Psoas muscle (tissue), 8 donors: ENCODE measurements around the gene CKS1B. TPM values are rescaled to one million over a fixed set of nuclear protein-coding genes. Genes with fewer than 3 reads are reported as not detected.

ENCODE experiments used
- ATAC-seq, 4 donors: fragments of 200-7000 bp; cut with Tn5 transposase; one replicate each; pipeline ENCODE4 v1.9.1; 2020; ENCODE audit warnings: moderate library complexity in 3 of 4, mild to moderate bottlenecking in 2 of 4
- DNase-seq, 2 donors: peaks; one replicate each; pipeline ENCODE4 v3.0.0-alpha.2; 2020
- H3K27ac ChIP-seq: fragments of 200-600 bp; one replicate; pipeline ENCODE4 v1.8.0; 2022
- H3K27me3 ChIP-seq, 3 donors: fragments of 200-600 bp in 1 of 3; one replicate each; pipeline versions ENCODE4 v1.6.1 to v1.8.0; 2013 to 2022; ENCODE audit warnings: low read length in 2 of 3, mild to moderate bottlenecking in 2 of 3, moderate library complexity in 1 of 3; ENCODE audit not compliant: insufficient read depth in 3 of 3
- H3K36me3 ChIP-seq, 2 donors: fragments of 200-600 bp in 1 of 2; one replicate each; pipeline versions ENCODE4 v1.6.1 to v1.8.0; 2013 to 2022; ENCODE audit warnings: low read depth in 1 of 2, mild to moderate bottlenecking in 1 of 2, moderate library complexity in 1 of 2; ENCODE audit not compliant: insufficient read depth in 1 of 2
- H3K4me1 ChIP-seq: fragments of 200-600 bp; one replicate; pipeline ENCODE4 v1.8.0; 2022
- H3K4me3 ChIP-seq: fragments of 200-600 bp; one replicate; pipeline ENCODE4 v1.8.0; 2022; ENCODE audit warnings: mild to moderate bottlenecking
- H3K9me3 ChIP-seq: fragments of 200-600 bp; one replicate; pipeline ENCODE4 v1.8.0; 2022
- CTCF ChIP-seq: fragments of 200-600 bp; IDR thresholded peaks from one replicate; pipeline ENCODE4 v1.8.0; 2022; ENCODE audit warnings: antibody characterized with exemption
- WGBS, 3 donors: extraction: QIAGEN DNeasy Blood & Tissue Kit; methylation state at CpG; one replicate each; pipeline versions ENCODE4 v1.1.6 to v1.1.7; 2013; 5-methylcytosine and 5-hydroxymethylcytosine counted together
- intact Hi-C, 2 donors: fragments of 100-400 bp; cut with DNase I; formaldehyde crosslinking; loops; one replicate each; pipeline versions ENCODE4 v1.11.0 to v1.14.2; 2022
- polyA plus RNA-seq, 3 donors: library from polyadenylated mRNA; stranded (reverse); fragments of 200-250 nt; gene quantifications; one replicate each; pipeline ENCODE4 v1.2.3, GENCODE V29; 2013
- total RNA-seq, 4 donors: library from RNA; stranded (reverse); fragmentation: NEBNext Ultra II Directional in 2 of 4; extraction: Animal tissue kit (Norgen Biotek cat#: 25700) in 2 of 4; gene quantifications; one replicate each; pipeline versions ENCODE4 v1.2.1 to v1.2.4, GENCODE V29; 2021 to 2023
- donor health status: healthy with polysubstance abuse.
- donor health status: DM: no; HTN: no; CAD: no; lungs with moderate emphysema.
- donor health status: Bipolar disorder and iron deficiency.
- donor health status: healthy.
- donor health status: DM: yes; HTN: yes; CAD: no.
- donor health status: DM: no; HTN: no; CAD: no.
- donor health status: DM: no; HTN: no; CAD: no.
- donor health status: DM: yes; HTN: yes; CAD: no.

CKS1B gene
- total and polyA plus RNA-seq, 7 donors: 5.5 to 48.1 (median 12.1) TPM

GRCh38 chr1:154962156-154962749, 12.2 kb upstream of the CKS1B start:
- peak in 1 of 2 donors; percentile 40 for DNase-seq
- WGBS, 3 donors: 2 to 6% (median 2%) methylated on average over 22 to 25 of the region's 25 CpGs
- no peaks in the 10 kb centered on the region for H3K27me3 ChIP-seq
- no peaks in the 10 kb centered on the region for H3K9me3 ChIP-seq
- peak overlapping the region; percentile 93 for H3K27ac ChIP-seq
- intact Hi-C loops: loop anchor here (2.0 to 5.0 kb wide), 2 partner anchors 40 to 55 kb away; partner anchors contain the start of gene ZBTB7B (in 1 of the 2)
- H3K4me1 ChIP-seq: peaks cover 29% of the 10 kb centered on the region
- H3K36me3 ChIP-seq: peaks cover 0 to 64% of the 10 kb centered on the region in 2 donors
- no peak for TF ChIP-seq CTCF
- H3K4me3 ChIP-seq: peak overlapping the region; percentile 76
- peak in 3 of 4 donors; percentile 2 to 39 (median 25) for ATAC-seq

- no peak for TF ChIP-seq CTCF
- peaks cover 30% of the 10 kb centered on the region for H3K4me1 ChIP-seq
- peaks cover 0 to 70% of the 10 kb centered on the region in 2 donors for H3K36me3 ChIP-seq
- intact Hi-C loops: loop anchor here (2.0 to 5.0 kb wide), 2 partner anchors 39 to 54 kb away; partner anchors contain the start of gene ZBTB7B (in 1 of the 2)
- H3K4me3 ChIP-seq: peak overlapping the region; percentile 76
- peak overlapping the region; percentile 93 for H3K27ac ChIP-seq
- WGBS, 3 donors: 49 to 61% (median 58%) methylated on average over 6 of the region's 6 CpGs
- H3K27me3 ChIP-seq: no peaks in the 10 kb centered on the region
- H3K9me3 ChIP-seq: no peaks in the 10 kb centered on the region
- ATAC-seq (no peak), DNase-seq (peak; percentile 12 to 51)
Measured at GRCh38 chr1:154962795-154963330, 11.6 kb upstream of the CKS1B start.

DNA sequence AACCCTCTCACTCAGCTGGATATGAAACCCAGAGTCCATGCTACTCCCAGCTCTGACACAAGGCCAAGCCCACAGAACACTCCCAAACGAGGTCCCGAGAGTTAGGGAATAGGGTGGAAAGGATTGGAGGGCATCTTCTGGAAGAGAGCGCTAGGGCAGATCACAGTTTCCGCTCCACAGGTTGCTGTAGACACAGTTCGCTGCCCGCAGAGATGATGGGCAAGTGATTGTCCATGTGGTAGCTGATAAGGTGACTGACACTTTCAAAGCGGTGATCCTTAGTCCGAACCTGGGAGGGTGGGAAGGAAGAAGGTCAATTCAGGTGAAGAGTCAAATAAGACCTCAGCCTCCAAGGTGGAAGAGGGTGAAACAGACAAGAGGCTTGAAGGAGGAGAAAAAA, 10.8 kb upstream of the CKS1B start:
- no peaks in the 10 kb centered on the region for H3K27me3 ChIP-seq
- H3K4me1 ChIP-seq: peaks cover 30% of the 10 kb centered on the region
- peaks cover 0 to 69% of the 10 kb centered on the region in 2 donors for H3K36me3 ChIP-seq
- ATAC-seq (no peak), DNase-seq (peak; percentile 4 to 33)
- TF ChIP-seq CTCF: no peak
- no peaks in the 10 kb centered on the region for H3K9me3 ChIP-seq
- 74 to 84% (median 75%) methylated on average over 8 of the region's 8 CpGs for WGBS, 3 donors
- peak overlapping the region; percentile 76 for H3K4me3 ChIP-seq
- peak overlapping the region; percentile 23 for H3K27ac ChIP-seq
- intact Hi-C loops: loop anchor here (2.0 to 5.0 kb wide), 2 partner anchors 39 to 53 kb away; partner anchors contain the start of gene ZBTB7B (in 1 of the 2)

- Histone ChIP-seq H3K9me3 (no peaks in the 10 kb centered on the region), H3K27me3 (no peaks in the 10 kb centered on the region), H3K36me3 (peaks cover 0 to 69% of the 10 kb centered on the region in 2 donors), H3K27ac (peak overlapping the region; percentile 23), H3K4me1 (peaks cover 30% of the 10 kb centered on the region), H3K4me3 (no peak overlapping the region)
- ATAC-seq (no peak), DNase-seq (peak; percentile 2 to 9)
- intact Hi-C loops: loop anchor here in 1 of 2 donors (5.0 kb wide), 1 partner anchor 38 kb away; the partner anchor contains the start of gene ZBTB7B
- TF ChIP-seq CTCF: no peak
- WGBS, 3 donors: 84 to 95% (median 89%) methylated on average over 6 of the region's 6 CpGs
Measured at GRCh38 chr1:154964359-154964758, 10.1 kb upstream of the CKS1B start.
